Endothelial cell of umbilical vein (primary cell): Measurements from ENCODE around the gene RGS7. TPM values are rescaled to one million over a fixed set of nuclear protein-coding genes. Genes with fewer than 3 reads are reported as not detected.

Experiments
- BruUV-seq: library from RNA; stranded (reverse); fragments of 400-500 nt; replicated peaks from 2 replicates; lab custom pipeline; 2021; lab: Mats Ljungman, UMichigan
- CTCF ChIA-PET: fragments of 300-600, 350-600 bp; sonication (Branson Sonifier 250); formaldehyde crosslinking; loops from one replicate; lab custom pipeline; 2021; ENCODE audit warnings: antibody characterized with exemption, inconsistent platforms; lab: Charles Lee
- POLR2A ChIA-PET: fragments of 300-600, 350-600 bp; sonication (Branson Sonifier 250); formaldehyde crosslinking; loops from one replicate; lab custom pipeline; 2021; ENCODE audit warnings: antibody characterized with exemption, inconsistent platforms; lab: Charles Lee
- DNase-seq: peaks from one replicate; pipeline ENCODE4 v3.0.0-alpha.2; 2011; ENCODE audit warnings: low read depth, low spot score
- FAIRE-seq: peaks from 2 replicates; lab custom pipeline; 2011; peaks lifted over from hg19 to GRCh38; lab: Jason Lieb, UNC
- H2AFZ ChIP-seq: 2 replicates; pipeline ENCODE4 v1.6.0; 2012; ENCODE audit warnings: low read depth, low read length, control low read depth, inconsistent platforms
- H3K27ac ChIP-seq: 2 replicates; pipeline ENCODE4 v1.5.1; 2011; ENCODE audit warnings: low read depth, mild to moderate bottlenecking, control low read depth, low read length, moderate library complexity; ENCODE audit not compliant: insufficient read depth
- H3K27me3 ChIP-seq, 2 experiments: 2 replicates each; pipeline versions ENCODE4 v1.6.0 to v1.6.1; 2011; ENCODE audit warnings: low read length in 2 of 2, mixed read lengths in 1 of 2; ENCODE audit not compliant: control insufficient read depth in 2 of 2, insufficient read depth in 2 of 2
- H3K36me3 ChIP-seq, 2 experiments: 2 replicates in 1 of 2; 3 replicates in 1 of 2; pipeline ENCODE4 v1.5.1; 2011; ENCODE audit warnings: low read length in 2 of 2, mild to moderate bottlenecking in 1 of 2, moderate library complexity in 1 of 2; ENCODE audit not compliant: control insufficient read depth in 2 of 2, insufficient read depth in 2 of 2; ENCODE audit errors: extremely low read depth in 1 of 2
- H3K4me1 ChIP-seq: 3 replicates; pipeline ENCODE4 v1.5.1; 2011; ENCODE audit warnings: mild to moderate bottlenecking, low read length; ENCODE audit not compliant: control insufficient read depth, insufficient read depth; ENCODE audit errors: extremely low read depth
- H3K4me2 ChIP-seq: 2 replicates; pipeline ENCODE4 v1.6.1; 2011; ENCODE audit warnings: low read length, control low read depth, mixed read lengths; ENCODE audit not compliant: insufficient read depth
- H3K4me3 ChIP-seq, 3 experiments: fragments of 200-600 bp in 1 of 3; sonication (generic), shearing (Covaris generic) in 1 of 3; replicated peaks in 1 of 3; 2 replicates each; pipeline ENCODE4 v1.5.1; 2011 to 2016; ENCODE audit warnings: control low read depth in 3 of 3, low read length in 3 of 3, mild to moderate bottlenecking in 2 of 3, inconsistent platforms in 1 of 3, low read depth in 1 of 3, moderate library complexity in 1 of 3; ENCODE audit not compliant: insufficient read depth in 1 of 3
- H3K79me2 ChIP-seq: 2 replicates; pipeline ENCODE4 v1.6.0; 2012; ENCODE audit warnings: low read length, inconsistent platforms; ENCODE audit not compliant: control insufficient read depth, insufficient read depth
- H3K9ac ChIP-seq: replicated peaks from 2 replicates; pipeline ENCODE3; 2011; ENCODE audit warnings: low read length, control low read depth; ENCODE audit not compliant: insufficient read depth; ENCODE audit errors: extremely low read depth
- H3K9me1 ChIP-seq: replicated peaks from 3 replicates; pipeline ENCODE4 v1.6.0; 2011; ENCODE audit warnings: mild to moderate bottlenecking, low read length; ENCODE audit not compliant: control insufficient read depth, insufficient read depth; ENCODE audit errors: extremely low read depth
- H3K9me3 ChIP-seq: replicated peaks from 2 replicates; pipeline ENCODE4 v1.5.1; 2012; ENCODE audit warnings: low read length, inconsistent platforms; ENCODE audit not compliant: control insufficient read depth, insufficient read depth
- H4K20me1 ChIP-seq: replicated peaks from 2 replicates; pipeline ENCODE3; 2011; ENCODE audit warnings: mild to moderate bottlenecking, low read length; ENCODE audit not compliant: control insufficient read depth, insufficient read depth; ENCODE audit errors: extremely low read depth
- CTCF ChIP-seq, 2 donors: IDR thresholded peaks; 1 replicate in 1 of 2; 2 replicates in 1 of 2; pipeline ENCODE4 v1.5.1; 2011; ENCODE audit warnings: low read length in 2 of 2, mild to moderate bottlenecking in 2 of 2, moderate library complexity in 2 of 2, control low read depth in 1 of 2, inconsistent platforms in 1 of 2, low read depth in 1 of 2; ENCODE audit not compliant: insufficient read depth in 1 of 2; ENCODE audit errors: extremely low read depth in 1 of 2
- EZH2 ChIP-seq: IDR thresholded peaks from 2 replicates; pipeline ENCODE4 v1.6.1; 2012; ENCODE audit warnings: borderline replicate concordance, low read depth, mild to moderate bottlenecking, moderate library complexity, low read length, inconsistent platforms; ENCODE audit not compliant: severe bottlenecking
- FOS ChIP-seq: IDR thresholded peaks from 2 replicates; pipeline ENCODE4 v1.6.1; 2011; ENCODE audit warnings: mild to moderate bottlenecking, low read length, moderate library complexity, borderline replicate concordance; ENCODE audit not compliant: insufficient read depth
- GATA2 ChIP-seq: IDR thresholded peaks from 2 replicates; pipeline ENCODE4 v1.7.0; 2011; ENCODE audit warnings: low read depth, mild to moderate bottlenecking, moderate library complexity, mixed read lengths, low read length; ENCODE audit not compliant: insufficient read length, insufficient read depth
- JUN ChIP-seq: IDR thresholded peaks from 2 replicates; pipeline ENCODE4 v1.6.1; 2011; ENCODE audit warnings: borderline replicate concordance, low read depth; ENCODE audit not compliant: insufficient read length, insufficient read depth
- MAX ChIP-seq: IDR thresholded peaks from 2 replicates; pipeline ENCODE4 v1.6.1; 2011; ENCODE audit not compliant: insufficient read depth, insufficient read length
- MYC ChIP-seq: IDR thresholded peaks from one replicate; pipeline ENCODE4 v1.6.1; 2011; ENCODE audit warnings: mild to moderate bottlenecking, low read depth, low read length
- POLR2A ChIP-seq: IDR thresholded peaks from 2 replicates; pipeline ENCODE4 v1.6.1; 2012; ENCODE audit warnings: low read depth, mild to moderate bottlenecking, control low read depth, low read length
- POLR2AphosphoS5 ChIP-seq: IDR thresholded peaks from 2 replicates; pipeline ENCODE4 v1.6.1; 2012; ENCODE audit warnings: low read depth, mild to moderate bottlenecking, control low read depth, low read length, moderate library complexity; ENCODE audit not compliant: insufficient read depth
- dilution Hi-C: fragments of 300-500 bp; cut with MboI; formaldehyde crosslinking; loops from one replicate; pipeline ENCODE4 v1.15.0; 2019; ENCODE audit warnings: low sequenced_read_pairs; ENCODE audit not compliant: extremely low pct_ligation_motif_present
- intact Hi-C: fragments of 100-400 bp; cut with micrococcal nuclease; formaldehyde crosslinking; loops from one replicate; pipeline ENCODE4 v1.10.0; 2022
- polyA plus RNA-seq, 4 experiments: library from polyadenylated mRNA; depleted of rRNA in 3 of 4; stranded (reverse) in 3 of 4; unstranded in 1 of 4; fragments of >200 nt; gene quantifications; 2 replicates each; pipeline versions ENCODE4 v1.2.1 to v1.2.3, GENCODE V29; 2011 to 2012; ENCODE audit warnings: missing spikeins in 1 of 4
- total RNA-seq: library from RNA; stranded (reverse); gene quantifications from 2 replicates; pipeline ENCODE4 v1.2.3, GENCODE V29; 2021

RGS7 gene
- total and polyA plus RNA-seq, 2 donors (not counting 3 experiments of a cell fraction or from before 2014, with no cell fraction given) = 0.43 to 0.44 TPM

GRCh38 chr1:241083285-241083684 is 273.7 kb downstream of the RGS7 start:
- Histone ChIP-seq H3K4me3 (no peak overlapping the region), H3K27ac (no peak overlapping the region), H3K9me1 (no peaks in the 10 kb centered on the region), H3K4me1 (no peaks in the 10 kb centered on the region), H2AFZ (no peak overlapping the region), H3K9me3 (no peaks in the 10 kb centered on the region), H3K4me2 (no peak overlapping the region), H3K27me3 (no peaks in the 10 kb centered on the region), H3K79me2 (no peaks in the 10 kb centered on the region), H3K36me3 (no peaks in the 10 kb centered on the region), H4K20me1 (no peaks in the 10 kb centered on the region), H3K9ac (no peak overlapping the region)
- ChIA-PET CTCF (no interaction called here), POLR2A (no interaction called here)
- no TSS peak for BruUV-seq
- no peak for TF ChIP-seq EZH2
- TF ChIP-seq JUN = no peak
- TF ChIP-seq MAX = no peak
- TF ChIP-seq POLR2AphosphoS5 = no peak
- no peak for TF ChIP-seq MYC
- TF ChIP-seq POLR2A = no peak
- TF ChIP-seq GATA2 = no peak
- TF ChIP-seq FOS = no peak
- no peak for TF ChIP-seq CTCF (IDR thresholded peaks at IDR 0.05; ENCODE audit: extremely low read depth in 1 of 2, insufficient read depth in 1 of 2, low read depth in 1 of 2, low read length in 2 of 2)
- DNase-seq = no peak
- intact Hi-C loops (no loop called here), dilution Hi-C loops (no loop called here)
- no peak for FAIRE-seq
